Brain microvascular endothelial cell (primary cell): ENCODE data around the gene PLXNA2.

Experiments
- DNase-seq: peaks from one replicate; pipeline ENCODE4 v3.0.0-alpha.2; 2020
- H3K27ac ChIP-seq: fragments of 250-450 bp; sonication (Bioruptor Pico); 2 replicates; pipeline ENCODE4 v1.5.1; 2020; ENCODE audit warnings: mild to moderate bottlenecking, moderate library complexity
- H3K27me3 ChIP-seq: fragments of 250-450 bp; sonication (Bioruptor Pico); replicated peaks from 2 replicates; pipeline ENCODE4 v1.5.1; 2020; ENCODE audit warnings: mild to moderate bottlenecking
- H3K36me3 ChIP-seq: fragments of 250-450 bp; sonication (Bioruptor Pico); replicated peaks from 2 replicates; pipeline ENCODE4 v1.5.1; 2020; ENCODE audit warnings: mild to moderate bottlenecking
- H3K4me3 ChIP-seq: 2 replicates; pipeline ENCODE4 v1.5.1; 2011; ENCODE audit warnings: low read depth, mild to moderate bottlenecking, control low read depth, low read length, moderate library complexity
- CTCF ChIP-seq: IDR thresholded peaks from 2 replicates; pipeline ENCODE4 v1.5.1; 2011; ENCODE audit warnings: low read depth, mild to moderate bottlenecking, moderate library complexity, low read length, control low read depth, inconsistent platforms; ENCODE audit errors: missing control alignments
- in situ Hi-C: cut with HindIII; loops from 2 replicates; pipeline ENCODE4 v1.10.0; 2017; ENCODE audit warnings: low sequenced_read_pairs, low pct_ligation_motif_present

The PLXNA2 gene

GRCh38 chr1:208139434-208140045, 104.6 kb downstream of the PLXNA2 start:
- in situ Hi-C loops, result no loop called here
- H3K27ac ChIP-seq, result no peak overlapping the region
- DNase-seq, result no peak
- TF ChIP-seq CTCF, result no peak
- H3K27me3 ChIP-seq, result no peaks in the 10 kb centered on the region
- peaks cover 3% of the 10 kb centered on the region for H3K36me3 ChIP-seq
- no peak overlapping the region for H3K4me3 ChIP-seq

GRCh38 chr1:208137193-208137592, 107.0 kb downstream of the PLXNA2 start:
- Histone ChIP-seq H3K27me3 (no peaks in the 10 kb centered on the region), H3K27ac (no peak overlapping the region), H3K36me3 (peaks cover 3% of the 10 kb centered on the region), H3K4me3 (no peak overlapping the region)
- no peak for DNase-seq
- no peak for TF ChIP-seq CTCF
- in situ Hi-C loops, result no loop called here

GRCh38 chr1:208136459-208137182, 107.6 kb downstream of the PLXNA2 start:
- no peak overlapping the region for H3K27ac ChIP-seq
- H3K4me3 ChIP-seq, result no peak overlapping the region
- in situ Hi-C loops, result no loop called here
- no peak for DNase-seq
- H3K27me3 ChIP-seq, result no peaks in the 10 kb centered on the region
- peaks cover 3% of the 10 kb centered on the region for H3K36me3 ChIP-seq
- TF ChIP-seq CTCF, result no peak

GRCh38 chr1:208135354-208135753, 108.8 kb downstream of the PLXNA2 start:
- Histone ChIP-seq H3K27ac (no peak overlapping the region), H3K27me3 (no peaks in the 10 kb centered on the region), H3K4me3 (no peak overlapping the region), H3K36me3 (peaks cover 3% of the 10 kb centered on the region)
- in situ Hi-C loops, result no loop called here
- no peak for TF ChIP-seq CTCF
- DNase-seq, result no peak

- Histone ChIP-seq H3K27me3 (no peaks in the 10 kb centered on the region), H3K4me3 (no peak overlapping the region), H3K27ac (no peak overlapping the region), H3K36me3 (peaks cover 3% of the 10 kb centered on the region)
- DNase-seq, result no peak
- in situ Hi-C loops, result no loop called here
- TF ChIP-seq CTCF, result no peak
Measured at GRCh38 chr1:208134491-208134890, 109.7 kb downstream of the PLXNA2 start.

GRCh38 chr1:208133355-208133754, 110.8 kb downstream of the PLXNA2 start:
- Histone ChIP-seq H3K27me3 (no peaks in the 10 kb centered on the region), H3K36me3 (peaks cover 3% of the 10 kb centered on the region), H3K4me3 (no peak overlapping the region), H3K27ac (no peak overlapping the region)
- no peak for TF ChIP-seq CTCF
- in situ Hi-C loops, result no loop called here
- DNase-seq, result no peak
